HepG2 (cell line): ENCODE data around the gene ABCB10. TPM values are rescaled to one million over a fixed set of nuclear protein-coding genes. Genes with fewer than 3 reads are reported as not detected.

Experiments used
- ATAC-seq: fragments of 200-7000 bp; cut with Tn5 transposase; 3 replicates; pipeline ENCODE4 v1.9.1; 2020; ENCODE audit warnings: mild to moderate bottlenecking, moderate library complexity
- BruUV-seq: library from RNA; stranded (reverse); fragments of 400-500 nt; replicated peaks from 2 replicates; lab custom pipeline; 2021; lab: Mats Ljungman, UMichigan
- CTCF ChIA-PET: fragments of 300-600 bp; formaldehyde crosslinking; extraction: SDS; loops from one replicate; lab custom pipeline; 2021; ENCODE audit warnings: low total read pairs, inconsistent platforms, low intra/inter-chr PET ratio; lab: Yijun Ruan, JAX
- POLR2A ChIA-PET: fragments of 350-600 bp; sonication (Branson Sonifier 250); formaldehyde crosslinking; loops from one replicate; lab custom pipeline; 2020; ENCODE audit warnings: antibody characterized with exemption, inconsistent platforms; lab: Yijun Ruan, JAX
- DNase-seq: peaks from one replicate; pipeline ENCODE4 v3.0.0-alpha.2; 2015; ENCODE audit warnings: low spot score
- FAIRE-seq: peaks from 3 replicates; lab custom pipeline; 2011; peaks lifted over from hg19 to GRCh38; lab: Jason Lieb, UNC
- H2AFZ ChIP-seq: one replicate; pipeline ENCODE4 v1.6.1; 2011; ENCODE audit warnings: low read length, inconsistent platforms
- H3K27ac ChIP-seq: fragments of 300-600 bp; 3 replicates; pipeline ENCODE4 v1.8.0; 2011; ENCODE audit warnings: mixed run types, mild to moderate bottlenecking, mixed read lengths, low read length, inconsistent platforms; ENCODE audit not compliant: insufficient read depth; ENCODE audit errors: extremely low read length
- H3K27me3 ChIP-seq, 2 experiments: fragments of 200-600 bp in 1 of 2; 2 replicates in 1 of 2; 3 replicates in 1 of 2; pipeline versions ENCODE4 v1.6.0 to v1.8.0; 2011; ENCODE audit warnings: low read length in 2 of 2, mild to moderate bottlenecking in 2 of 2, moderate library complexity in 2 of 2, inconsistent platforms in 1 of 2; ENCODE audit not compliant: insufficient read depth in 2 of 2, control insufficient read depth in 1 of 2
- H3K36me3 ChIP-seq, 2 experiments: fragments of 200-600 bp in 1 of 2; replicated peaks in 1 of 2; 2 replicates in 1 of 2; 3 replicates in 1 of 2; pipeline versions ENCODE4 v1.5.1 to v1.8.0; 2011; ENCODE audit warnings: low read length in 2 of 2, inconsistent platforms in 1 of 2; ENCODE audit not compliant: insufficient read depth in 2 of 2, control insufficient read depth in 1 of 2
- H3K4me1 ChIP-seq: 2 replicates; pipeline ENCODE4 v1.5.1; 2012; ENCODE audit warnings: low read length, inconsistent platforms; ENCODE audit not compliant: insufficient read depth
- H3K4me2 ChIP-seq: 2 replicates; pipeline ENCODE4 v1.6.0; 2011; ENCODE audit warnings: low read depth, low read length, inconsistent platforms
- H3K4me3 ChIP-seq, 3 experiments: fragments of 200-600 bp in 1 of 3; sonication (generic), shearing (Covaris generic) in 1 of 3; replicated peaks in 1 of 3; 2 replicates each; pipeline ENCODE4 v1.5.1; 2011 to 2016; ENCODE audit warnings: low read length in 3 of 3, inconsistent platforms in 2 of 3, low read depth in 2 of 3, mild to moderate bottlenecking in 2 of 3, control low read depth in 1 of 3, mixed read lengths in 1 of 3; ENCODE audit not compliant: insufficient read depth in 1 of 3
- H3K79me2 ChIP-seq: one replicate; pipeline ENCODE4 v1.6.1; 2011; ENCODE audit warnings: low read length, inconsistent platforms; ENCODE audit not compliant: insufficient read depth
- H3K9ac ChIP-seq: 2 replicates; pipeline ENCODE4 v1.6.0; 2011; ENCODE audit warnings: mild to moderate bottlenecking, low read depth, low read length, inconsistent platforms; ENCODE audit not compliant: insufficient read depth
- H3K9me3 ChIP-seq: 2 replicates; pipeline ENCODE4 v1.5.1; 2012; ENCODE audit warnings: mild to moderate bottlenecking, low read length
- H4K20me1 ChIP-seq: 2 replicates; pipeline ENCODE4 v1.6.0; 2011; ENCODE audit warnings: inconsistent platforms, mild to moderate bottlenecking, low read length, moderate library complexity; ENCODE audit not compliant: insufficient read depth
- GATAD1 ChIP-seq: IDR thresholded peaks from 2 replicates; pipeline ENCODE4 v1.6.1; 2016; ENCODE audit warnings: missing genetic modification reagents, missing compliant biosample characterization
- MED1 ChIP-seq: sonication (generic); formaldehyde crosslinking; IDR thresholded peaks from 2 replicates; pipeline ENCODE4 v1.4.0; 2020; ENCODE audit warnings: missing genetic modification reagents
- MLLT10 ChIP-seq: sonication (generic); formaldehyde crosslinking; IDR thresholded peaks from 2 replicates; pipeline ENCODE4 v1.4.0; 2020; ENCODE audit warnings: missing genetic modification reagents
- PLSCR1 ChIP-seq: sonication (generic); formaldehyde crosslinking; IDR thresholded peaks from 2 replicates; pipeline ENCODE4 v1.5.0; 2020; ENCODE audit warnings: missing genetic modification reagents, mild to moderate bottlenecking, borderline replicate concordance
- SMC3 ChIP-seq: IDR thresholded peaks from 2 replicates; pipeline ENCODE4 v1.6.1; 2011; ENCODE audit warnings: low read length, improper control_type of control experiment
- SOX6 ChIP-seq, 2 experiments: fragments of 450-650 bp in 1 of 2; sonication (generic) in 1 of 2; formaldehyde crosslinking in 1 of 2; IDR thresholded peaks; 2 replicates each; pipeline versions ENCODE4 v1.4.0 to v1.6.1; 2017 to 2020; ENCODE audit warnings: antibody characterized with exemption in 1 of 2, mild to moderate bottlenecking in 1 of 2, missing genetic modification reagents in 1 of 2
- ZNF121 ChIP-seq: sonication (generic); formaldehyde crosslinking; IDR thresholded peaks from 2 replicates; pipeline ENCODE4 v1.5.0; 2020; ENCODE audit warnings: mild to moderate bottlenecking, missing genetic modification reagents
- whole genome bisulfite sequencing: methylation state at CpG from one replicate; pipeline ENCODE4 v1.1.6; 2017; ENCODE audit warnings: low lambda C conversion rate; 5-methylcytosine and 5-hydroxymethylcytosine counted together
- in situ Hi-C: cut with HindIII; loops from 2 replicates; pipeline ENCODE4 v1.10.0; 2017; ENCODE audit warnings: low pct_unique_long_range_greater_than_20kb; ENCODE audit not compliant: extremely low pct_ligation_motif_present
- intact Hi-C: fragments of 100-400 bp; cut with micrococcal nuclease; formaldehyde crosslinking; loops from one replicate; pipeline ENCODE4 v1.10.0; 2022; ENCODE audit not compliant: unreplicated experiment
- polyA plus RNA-seq, 8 experiments: library from polyadenylated mRNA; depleted of rRNA in 3 of 8; stranded (reverse) in 7 of 8; unstranded in 1 of 8; fragments of >200 nt; fragmentation: Illumina TruSeq in 4 of 8; extraction: Trizol in 4 of 8; gene quantifications; 2 replicates each; pipeline versions ENCODE4 v1.2.1 to v1.2.3, GENCODE V29; 2011 to 2016; ENCODE audit warnings: low read depth in 4 of 8, missing spikeins in 1 of 8, mixed read lengths in 1 of 8; ENCODE audit not compliant: insufficient read depth in 1 of 8
- total RNA-seq, 5 experiments: library from RNA; depleted of rRNA; stranded (reverse); fragments of >200 nt; fragmentation: Illumina TruSeq; extraction: Trizol; gene quantifications; 2 replicates each; pipeline ENCODE4 v1.2.3, GENCODE V29; 2016; ENCODE audit warnings: low read depth in 1 of 5
- TF ChIP-seq, protein P1 (sequence below): sonication (generic); formaldehyde crosslinking; IDR thresholded peaks from 2 replicates; pipeline ENCODE4 v1.4.0; 2020; ENCODE audit warnings: mild to moderate bottlenecking, missing genetic modification reagents

Gene ABCB10
- total and polyA plus RNA-seq, 2 of the 13 experiments (the other 11 are each of a cell fraction or from before 2014, with no cell fraction given): 11.2 to 28.9 TPM

- TF ChIP-seq, protein P1, sequence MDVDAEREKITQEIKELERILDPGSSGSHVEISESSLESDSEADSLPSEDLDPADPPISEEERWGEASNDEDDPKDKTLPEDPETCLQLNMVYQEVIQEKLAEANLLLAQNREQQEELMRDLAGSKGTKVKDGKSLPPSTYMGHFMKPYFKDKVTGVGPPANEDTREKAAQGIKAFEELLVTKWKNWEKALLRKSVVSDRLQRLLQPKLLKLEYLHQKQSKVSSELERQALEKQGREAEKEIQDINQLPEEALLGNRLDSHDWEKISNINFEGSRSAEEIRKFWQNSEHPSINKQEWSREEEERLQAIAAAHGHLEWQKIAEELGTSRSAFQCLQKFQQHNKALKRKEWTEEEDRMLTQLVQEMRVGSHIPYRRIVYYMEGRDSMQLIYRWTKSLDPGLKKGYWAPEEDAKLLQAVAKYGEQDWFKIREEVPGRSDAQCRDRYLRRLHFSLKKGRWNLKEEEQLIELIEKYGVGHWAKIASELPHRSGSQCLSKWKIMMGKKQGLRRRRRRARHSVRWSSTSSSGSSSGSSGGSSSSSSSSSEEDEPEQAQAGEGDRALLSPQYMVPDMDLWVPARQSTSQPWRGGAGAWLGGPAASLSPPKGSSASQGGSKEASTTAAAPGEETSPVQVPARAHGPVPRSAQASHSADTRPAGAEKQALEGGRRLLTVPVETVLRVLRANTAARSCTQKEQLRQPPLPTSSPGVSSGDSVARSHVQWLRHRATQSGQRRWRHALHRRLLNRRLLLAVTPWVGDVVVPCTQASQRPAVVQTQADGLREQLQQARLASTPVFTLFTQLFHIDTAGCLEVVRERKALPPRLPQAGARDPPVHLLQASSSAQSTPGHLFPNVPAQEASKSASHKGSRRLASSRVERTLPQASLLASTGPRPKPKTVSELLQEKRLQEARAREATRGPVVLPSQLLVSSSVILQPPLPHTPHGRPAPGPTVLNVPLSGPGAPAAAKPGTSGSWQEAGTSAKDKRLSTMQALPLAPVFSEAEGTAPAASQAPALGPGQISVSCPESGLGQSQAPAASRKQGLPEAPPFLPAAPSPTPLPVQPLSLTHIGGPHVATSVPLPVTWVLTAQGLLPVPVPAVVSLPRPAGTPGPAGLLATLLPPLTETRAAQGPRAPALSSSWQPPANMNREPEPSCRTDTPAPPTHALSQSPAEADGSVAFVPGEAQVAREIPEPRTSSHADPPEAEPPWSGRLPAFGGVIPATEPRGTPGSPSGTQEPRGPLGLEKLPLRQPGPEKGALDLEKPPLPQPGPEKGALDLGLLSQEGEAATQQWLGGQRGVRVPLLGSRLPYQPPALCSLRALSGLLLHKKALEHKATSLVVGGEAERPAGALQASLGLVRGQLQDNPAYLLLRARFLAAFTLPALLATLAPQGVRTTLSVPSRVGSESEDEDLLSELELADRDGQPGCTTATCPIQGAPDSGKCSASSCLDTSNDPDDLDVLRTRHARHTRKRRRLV (CRISPR knock-in tag): no peak
- no peak for TF ChIP-seq PLSCR1 (CRISPR knock-in tag)
- TF ChIP-seq SOX6 (IDR thresholded peaks at IDR 0.05): no peak
- no peak for TF ChIP-seq SOX6 (CRISPR knock-in tag; IDR thresholded peaks at IDR 0.05)
These were observed 5.8 kb downstream of the ABCB10 start (continued) for GRCh38 chr1:229552732-229553131.

- in situ Hi-C loops (no loop called here), intact Hi-C loops (no loop called here)
- H3K79me2 ChIP-seq: peaks cover 49% of the 10 kb centered on the region
- no peak for ATAC-seq
- 81% methylated on average over 3 of the region's 3 CpGs for WGBS
- no peak overlapping the region for H3K4me2 ChIP-seq
- ChIA-PET POLR2A (no interaction called here), CTCF (no interaction called here)
- TF ChIP-seq SMC3: no peak
- no peak for TF ChIP-seq MED1 (CRISPR knock-in tag)
- no peak for TF ChIP-seq MLLT10
- TF ChIP-seq ZNF121 (CRISPR knock-in tag): peak; percentile 37; the same call in 1 of the 2 replicates
- no peak for TF ChIP-seq GATAD1 (CRISPR knock-in tag)
- no peaks in the 10 kb centered on the region for H3K9me3 ChIP-seq
- H3K27ac ChIP-seq: no peak overlapping the region
- H3K9ac ChIP-seq: no peak overlapping the region
- peaks cover 8 to 14% of the 10 kb centered on the region in 2 experiments; a peak in 4 of 5 replicates for H3K36me3 ChIP-seq
- H3K27me3 ChIP-seq: no peaks in the 10 kb centered on the region
- DNase-seq: no peak
- H3K4me1 ChIP-seq: peaks cover 25% of the 10 kb centered on the region
- FAIRE-seq: no peak
- H2AFZ ChIP-seq: no peak overlapping the region
- BruUV-seq: no TSS peak
- H4K20me1 ChIP-seq: 0 out of 2 replicates have a peak, but pooled peaks cover 3% of the 10 kb centered on the region
- no peak overlapping the region for H3K4me3 ChIP-seq
These were observed 7.5 kb downstream of the ABCB10 start for GRCh38 chr1:229550812-229551567.
